ENCODE data around the gene EVA1A. TPM values are rescaled to one million over a fixed set of nuclear protein-coding genes. Genes with fewer than 3 reads are reported as not detected.

The EVA1A gene
- total and polyA plus RNA-seq, 3 donors from 2014 or later = 5.2 to 13.8 (median 10.3) TPM

GRCh38 chr2:75527676-75528075 is 33.1 kb downstream of the EVA1A start:
- Histone ChIP-seq H3K4me1 (no peaks in the 10 kb centered on the region), H3K27me3 (no peaks in the 10 kb centered on the region), H3K36me3 (ENCODE audit: low read depth, missing control alignments) (no peaks in the 10 kb centered on the region), H3K9me3 (no peaks in the 10 kb centered on the region), H3K4me3 (no peak overlapping the region), H3K27ac (no peak overlapping the region)
- DNase-seq = no peak
- WGBS, 2 donors = 85 to 88% methylated on average over 1 of the region's 1 CpG
- TF ChIP-seq POLR2A (IDR thresholded peaks at IDR 0.05) (no peak), CTCF (IDR thresholded peaks at IDR 0.05) (no peak)
- intact Hi-C loops (cut with DNase I; ENCODE audit: low total_unique reads) = no loop called here

DNA sequence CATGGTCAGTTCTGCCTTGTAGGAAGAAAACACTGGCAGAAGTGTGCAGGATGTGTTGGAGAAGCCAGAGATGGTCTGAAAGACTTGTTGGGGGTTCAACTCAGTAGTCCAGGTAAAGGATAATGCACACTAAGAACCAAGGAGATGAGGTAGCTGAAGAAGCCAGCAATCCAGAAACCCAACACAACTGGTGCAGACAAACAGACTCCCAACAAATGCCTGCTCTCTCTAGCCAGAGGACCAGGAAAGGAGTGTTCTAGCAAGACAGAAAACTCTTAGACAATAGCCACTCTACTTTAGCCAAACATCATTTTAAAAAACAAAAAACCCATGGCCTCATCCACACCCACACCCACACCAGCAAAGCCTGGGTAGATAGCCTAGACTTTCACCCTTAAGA is 33.9 kb downstream of the EVA1A start:
- TF ChIP-seq CTCF (IDR thresholded peaks at IDR 0.05) (no peak), POLR2A (IDR thresholded peaks at IDR 0.05) (no peak)
- intact Hi-C loops (cut with DNase I; ENCODE audit: low total_unique reads) = no loop called here

DNA sequence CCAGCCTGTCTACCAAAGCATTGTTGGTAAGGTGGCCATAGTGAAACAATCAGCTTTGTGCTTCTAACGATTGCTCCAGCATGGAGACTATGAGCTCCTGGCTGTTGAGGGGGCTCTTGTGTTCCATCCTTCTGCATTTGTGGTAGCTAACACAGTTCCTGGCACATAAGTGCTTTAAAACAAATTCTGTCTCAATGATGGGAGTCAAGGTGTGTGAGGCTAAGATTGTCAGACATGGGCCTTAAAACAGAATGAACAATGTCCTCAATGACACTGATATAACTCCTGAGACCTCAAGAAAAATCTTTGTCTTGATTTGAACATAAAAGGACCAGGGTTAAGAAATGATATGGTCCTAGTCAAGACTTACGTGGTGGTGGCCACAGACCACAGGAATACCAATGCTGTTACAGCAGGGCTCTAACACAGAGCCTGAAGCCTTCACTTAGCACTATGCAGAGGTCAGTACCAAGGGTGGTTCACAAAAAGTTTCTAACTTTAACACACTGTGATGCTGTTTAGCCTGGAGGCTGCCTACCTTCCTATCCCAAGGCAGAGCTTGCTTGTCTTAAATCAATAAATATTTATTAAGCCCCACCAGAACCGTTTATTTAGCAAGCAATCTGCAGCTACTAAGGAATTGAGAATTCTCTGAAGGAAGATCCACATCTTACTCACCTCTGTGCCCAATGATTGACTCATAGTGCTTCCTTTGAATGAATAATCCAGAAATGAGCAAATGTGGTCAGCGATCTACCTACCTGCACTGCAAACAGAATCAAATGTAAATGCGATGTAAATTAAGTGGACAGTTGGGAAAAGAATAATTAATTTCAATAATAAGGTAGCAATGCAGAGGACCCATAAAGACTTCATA is 35.1 kb downstream of the EVA1A start:
- Histone ChIP-seq H3K4me1 (no peaks in the 10 kb centered on the region), H3K36me3 (ENCODE audit: low read depth, missing control alignments) (no peaks in the 10 kb centered on the region), H3K27me3 (no peaks in the 10 kb centered on the region), H3K27ac (no peak overlapping the region), H3K9me3 (no peaks in the 10 kb centered on the region), H3K4me3 (no peak overlapping the region)
- intact Hi-C loops (cut with DNase I; ENCODE audit: low total_unique reads) = no loop called here
- TF ChIP-seq CTCF (IDR thresholded peaks at IDR 0.05) (no peak), POLR2A (IDR thresholded peaks at IDR 0.05) (no peak)
- WGBS, 2 donors = 91 to 95% methylated on average over 5 of the region's 5 CpGs
- DNase-seq = no peak

More for the DNA sequence above, 33.9 kb downstream of the EVA1A start:
- no peaks in the 10 kb centered on the region for H3K9me3 ChIP-seq
- H3K36me3 ChIP-seq (ENCODE audit: low read depth, missing control alignments) = no peaks in the 10 kb centered on the region
- H3K27ac ChIP-seq = no peak overlapping the region
- H3K27me3 ChIP-seq = no peaks in the 10 kb centered on the region
- no peak overlapping the region for H3K4me3 ChIP-seq
- no peaks in the 10 kb centered on the region for H3K4me1 ChIP-seq
- no peak for DNase-seq

DNA sequence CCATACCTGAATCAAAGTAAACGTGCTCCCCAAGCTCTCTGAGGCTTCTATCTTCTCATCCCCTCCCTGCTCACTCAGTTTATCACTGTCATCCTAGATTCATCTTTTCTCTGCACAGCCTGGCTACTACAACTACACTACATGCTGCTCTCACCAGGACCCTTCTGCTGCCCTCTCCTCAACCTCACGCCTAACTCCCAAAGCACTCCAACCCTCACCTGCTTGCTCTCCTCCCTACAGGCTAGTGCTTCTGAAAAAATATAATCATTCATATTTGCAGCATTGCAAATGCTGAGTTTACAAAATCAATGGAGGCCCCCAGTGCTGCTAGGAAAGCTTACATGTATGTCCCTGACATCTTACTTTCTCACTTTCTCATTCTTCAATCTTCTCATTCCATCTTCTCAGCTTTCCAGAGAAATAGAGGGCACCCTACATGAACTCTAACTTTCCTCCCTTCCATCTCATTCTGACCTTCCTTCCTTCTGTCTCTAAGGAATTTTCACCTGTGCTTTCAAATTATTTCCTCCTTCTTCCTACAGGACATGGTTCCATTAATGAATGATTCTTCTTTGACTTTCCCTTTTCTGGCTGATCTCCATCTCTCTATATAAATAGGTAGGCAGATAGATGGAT is 36.3 kb downstream of the EVA1A start:
- H3K27ac ChIP-seq = no peak overlapping the region
- H3K4me1 ChIP-seq = no peaks in the 10 kb centered on the region
- H3K9me3 ChIP-seq = no peaks in the 10 kb centered on the region
- DNase-seq = no peak
- TF ChIP-seq POLR2A (IDR thresholded peaks at IDR 0.05) = no peak
- TF ChIP-seq CTCF (IDR thresholded peaks at IDR 0.05) = no peak
- no peak overlapping the region for H3K4me3 ChIP-seq
- WGBS, 2 donors = 86 to 97% methylated on average over 2 of the region's 2 CpGs
- intact Hi-C loops (cut with DNase I; ENCODE audit: low total_unique reads) = no loop called here
- H3K27me3 ChIP-seq = no peaks in the 10 kb centered on the region
- H3K36me3 ChIP-seq (ENCODE audit: low read depth, missing control alignments) = no peaks in the 10 kb centered on the region

Data from testis (tissue), 3 donors.